ENCODE measurements around the gene CLEC4F.
A peak's percentile ranks its signal among the peaks of the same experiment; 100 is the strongest.
"Not testable (repeated sequence)": the region's sequence is repeated elsewhere in the genome, so short reads cannot be mapped to it uniquely, and the experiment has no call there.

CLEC4F gene

GRCh38 chr2:70823249-70823648 lies 2.9 kb upstream of the CLEC4F start:
- DNase-seq, result no peak

- no peak for DNase-seq
Observed at GRCh38 chr2:70822843-70823242, 2.4 kb upstream of the CLEC4F start.

- DNase-seq, result no peak
Observed at GRCh38 chr2:70817284-70817954, 3.0 kb downstream of the CLEC4F start.

- no peak for DNase-seq
Observed at GRCh38 chr2:70816726-70817125, 3.7 kb downstream of the CLEC4F start.

- no peak for DNase-seq
Observed at GRCh38 chr2:70808983-70809958, 11.1 kb downstream of the CLEC4F start.

GRCh38 chr2:70807828-70808118 lies 12.6 kb downstream of the CLEC4F start:
- DNase-seq, result no peak

- DNase-seq, result no peak
Observed at GRCh38 chr2:70807102-70807827, 13.1 kb downstream of the CLEC4F start.

GRCh38 chr2:70806620-70807019 lies 13.8 kb downstream of the CLEC4F start:
- DNase-seq, result no peak

- no peak for DNase-seq
Observed at GRCh38 chr2:70806013-70806412, 14.4 kb downstream of the CLEC4F start.

GRCh38 chr2:70801607-70802263 lies 18.7 kb downstream of the CLEC4F start:
- DNase-seq, result no peak

- no peak for DNase-seq
Observed at GRCh38 chr2:70799706-70800105, 20.7 kb downstream of the CLEC4F start.

- not testable (repeated sequence) for DNase-seq
Observed at GRCh38 chr2:70797996-70798395, 22.4 kb downstream of the CLEC4F start.

- DNase-seq, result no peak
Observed at GRCh38 chr2:70797506-70797905, 22.9 kb downstream of the CLEC4F start.

- DNase-seq, result no peak
Observed at GRCh38 chr2:70796262-70796661, 24.1 kb downstream of the CLEC4F start.

GRCh38 chr2:70795164-70795995 lies 25.0 kb downstream of the CLEC4F start:
- no peak for DNase-seq

- DNase-seq, result no peak
Observed at GRCh38 chr2:70793450-70793849, 26.9 kb downstream of the CLEC4F start.

GRCh38 chr2:70790136-70790828 lies 30.1 kb downstream of the CLEC4F start, which contains the start of gene FIGLA:
Gene FIGLA, minus strand, starts transcription at chr2:70790643. Its CDS starts 5 bp downstream, at chr2:70790638.
- DNase-seq, result no peak

- peak; percentile 49 for DNase-seq
Observed at GRCh38 chr2:70789304-70790135, 30.9 kb downstream of the CLEC4F start.

GRCh38 chr2:70785137-70785911 lies 35.1 kb downstream of the CLEC4F start:
- no peak for DNase-seq

GRCh38 chr2:70784320-70784719 lies 36.1 kb downstream of the CLEC4F start:
- no peak for DNase-seq
